HCT116 (cell line): ENCODE results near the gene FBXO48. TPM values are rescaled to one million over a fixed set of nuclear protein-coding genes. Genes with fewer than 3 reads are reported as not detected.

Source experiments
- ATAC-seq: fragments of 200-7000 bp; cut with Tn5 transposase; 2 replicates; pipeline ENCODE4 v1.9.1; 2020; ENCODE audit warnings: mild to moderate bottlenecking, moderate library complexity
- BruUV-seq: library from RNA; stranded (reverse); fragments of 400-500 nt; replicated peaks from 2 replicates; lab custom pipeline; 2021; lab: Mats Ljungman, UMichigan
- CTCF ChIA-PET: fragments of 300-600 bp; sonication (Branson Sonifier 250); formaldehyde crosslinking; loops from one replicate; lab custom pipeline; 2021; ENCODE audit warnings: antibody characterized with exemption; lab: Charles Lee
- POLR2A ChIA-PET: fragments of 300-600, 350-600 bp; sonication (Branson Sonifier 250); formaldehyde crosslinking; loops from one replicate; lab custom pipeline; 2021; ENCODE audit warnings: antibody characterized with exemption; lab: Charles Lee
- RAD21 ChIA-PET, 2 experiments: fragments of 300-600 bp; sonication (Branson Sonifier 250); formaldehyde crosslinking; loops; one replicate each; lab custom pipeline; 2023; ENCODE audit warnings: low total read pairs in 2 of 2; ENCODE audit not compliant: uncharacterized antibody in 2 of 2, unreplicated experiment in 2 of 2, low non-redundant PET in 1 of 2; lab: Charles Lee
- DNase-seq: peaks from one replicate; pipeline ENCODE4 v3.0.0-alpha.2; 2010; ENCODE audit warnings: low read depth, low spot score
- H2AFZ ChIP-seq: fragments of 200-600 bp; shearing (Covaris generic), sonication (generic); 2 replicates; pipeline ENCODE4 v1.6.1; 2017; ENCODE audit warnings: low read depth, mixed run types, mixed read lengths, antibody characterized with exemption, low read length; ENCODE audit not compliant: poor library complexity, severe bottlenecking
- H3K27ac ChIP-seq: 2 replicates; pipeline ENCODE4 v1.5.1; 2012; ENCODE audit warnings: low read depth, low read length
- H3K27me3 ChIP-seq: fragments of 200-600 bp; sonication (generic); 2 replicates; pipeline ENCODE4 v1.6.1; 2016; ENCODE audit warnings: mixed run types, low read length, mixed read lengths; ENCODE audit not compliant: insufficient read depth
- H3K36me3 ChIP-seq, 2 experiments: fragments of 200-500 bp in 1 of 2; fragments of 200-600 bp in 1 of 2; sonication (Bioruptor generic) in 1 of 2; sonication (generic) in 1 of 2; 2 replicates each; pipeline versions ENCODE4 v1.5.1 to v1.6.1; 2014 to 2016; ENCODE audit warnings: low read length in 2 of 2, inconsistent platforms in 1 of 2, mixed read lengths in 1 of 2, mixed run types in 1 of 2; ENCODE audit not compliant: insufficient read depth in 2 of 2, control insufficient read depth in 1 of 2
- H3K4me1 ChIP-seq, 2 experiments: fragments of 200-600 bp in 1 of 2; sonication (generic) in 1 of 2; 2 replicates each; pipeline versions ENCODE4 v1.5.1 to v1.6.1; 2012 to 2017; ENCODE audit warnings: low read length in 2 of 2, inconsistent platforms in 1 of 2, mild to moderate bottlenecking in 1 of 2, mixed read lengths in 1 of 2, mixed run types in 1 of 2, moderate library complexity in 1 of 2; ENCODE audit not compliant: insufficient read depth in 2 of 2, control insufficient read depth in 1 of 2
- H3K4me2 ChIP-seq: fragments of 200-600 bp; sonication (generic); 2 replicates; pipeline ENCODE4 v1.6.1; 2017; ENCODE audit warnings: mixed run types, low read length, mixed read lengths
- H3K4me3 ChIP-seq, 2 experiments: fragments of 200-600 bp in 1 of 2; sonication (generic) in 1 of 2; replicated peaks in 1 of 2; 2 replicates each; pipeline ENCODE4 v1.5.1; 2011 to 2016; ENCODE audit warnings: low read length in 2 of 2, control low read depth in 1 of 2, low read depth in 1 of 2, mild to moderate bottlenecking in 1 of 2, mixed read lengths in 1 of 2, mixed run types in 1 of 2
- H3K79me2 ChIP-seq: fragments of 200-600 bp; sonication (generic); 2 replicates; pipeline ENCODE4 v1.6.1; 2017; ENCODE audit warnings: mild to moderate bottlenecking, mixed run types, low read length, moderate library complexity, mixed read lengths; ENCODE audit not compliant: insufficient read depth
- H3K9ac ChIP-seq: fragments of 200-600 bp; sonication (generic); 2 replicates; pipeline ENCODE4 v1.6.1; 2016; ENCODE audit warnings: low read length, mixed read lengths
- H3K9me2 ChIP-seq: fragments of 200-600 bp; sonication (generic), shearing (Covaris generic); 2 replicates; pipeline ENCODE4 v1.6.1; 2017; ENCODE audit warnings: mixed run types, mild to moderate bottlenecking, moderate library complexity; ENCODE audit not compliant: insufficient read depth
- H3K9me3 ChIP-seq, 2 experiments: fragments of 200-500 bp in 1 of 2; fragments of 200-600 bp in 1 of 2; sonication (Bioruptor generic) in 1 of 2; sonication (generic) in 1 of 2; 2 replicates each; pipeline ENCODE4 v1.6.1; 2014 to 2017; ENCODE audit warnings: low read length in 2 of 2, mixed read lengths in 2 of 2, inconsistent platforms in 1 of 2, low read depth in 1 of 2, mild to moderate bottlenecking in 1 of 2, mixed run types in 1 of 2, moderate library complexity in 1 of 2; ENCODE audit not compliant: control insufficient read depth in 1 of 2, insufficient read depth in 1 of 2
- H4K20me1 ChIP-seq: fragments of 200-600 bp; sonication (generic), shearing (Covaris generic); 2 replicates; pipeline ENCODE4 v1.6.1; 2017; ENCODE audit warnings: mixed run types, mild to moderate bottlenecking, moderate library complexity; ENCODE audit not compliant: insufficient read depth
- CBX3 ChIP-seq: IDR thresholded peaks from 2 replicates; pipeline ENCODE4 v1.6.1; 2012; ENCODE audit warnings: low read depth
- ELF1 ChIP-seq: IDR thresholded peaks from 2 replicates; pipeline ENCODE4 v1.6.1; 2012; ENCODE audit warnings: low read depth, borderline replicate concordance
- ZNF274 ChIP-seq: fragments of 200-500 bp; sonication (Bioruptor generic); IDR thresholded peaks from 2 replicates; pipeline ENCODE4 v1.6.1; 2014; ENCODE audit warnings: mild to moderate bottlenecking, low read depth, low read length, inconsistent platforms
- intact Hi-C: fragments of 100-400 bp; cut with micrococcal nuclease; formaldehyde crosslinking; loops from 2 replicates; pipeline ENCODE4 v1.10.0; 2022
- total RNA-seq: library from RNA; stranded (reverse); gene quantifications from one replicate; pipeline ENCODE4 v1.2.1, GENCODE V29; 2021; ENCODE audit not compliant: unreplicated experiment
- TF ChIP-seq, protein P1 (sequence below): IDR thresholded peaks from 2 replicates; pipeline ENCODE4 v1.6.1; 2011; ENCODE audit warnings: mild to moderate bottlenecking, low read length, moderate library complexity; ENCODE audit not compliant: insufficient replicate concordance; ENCODE audit errors: extremely low read depth

The FBXO48 gene
- total RNA-seq, 1 experiment from 2014 or later: 0.91 TPM

DNA sequence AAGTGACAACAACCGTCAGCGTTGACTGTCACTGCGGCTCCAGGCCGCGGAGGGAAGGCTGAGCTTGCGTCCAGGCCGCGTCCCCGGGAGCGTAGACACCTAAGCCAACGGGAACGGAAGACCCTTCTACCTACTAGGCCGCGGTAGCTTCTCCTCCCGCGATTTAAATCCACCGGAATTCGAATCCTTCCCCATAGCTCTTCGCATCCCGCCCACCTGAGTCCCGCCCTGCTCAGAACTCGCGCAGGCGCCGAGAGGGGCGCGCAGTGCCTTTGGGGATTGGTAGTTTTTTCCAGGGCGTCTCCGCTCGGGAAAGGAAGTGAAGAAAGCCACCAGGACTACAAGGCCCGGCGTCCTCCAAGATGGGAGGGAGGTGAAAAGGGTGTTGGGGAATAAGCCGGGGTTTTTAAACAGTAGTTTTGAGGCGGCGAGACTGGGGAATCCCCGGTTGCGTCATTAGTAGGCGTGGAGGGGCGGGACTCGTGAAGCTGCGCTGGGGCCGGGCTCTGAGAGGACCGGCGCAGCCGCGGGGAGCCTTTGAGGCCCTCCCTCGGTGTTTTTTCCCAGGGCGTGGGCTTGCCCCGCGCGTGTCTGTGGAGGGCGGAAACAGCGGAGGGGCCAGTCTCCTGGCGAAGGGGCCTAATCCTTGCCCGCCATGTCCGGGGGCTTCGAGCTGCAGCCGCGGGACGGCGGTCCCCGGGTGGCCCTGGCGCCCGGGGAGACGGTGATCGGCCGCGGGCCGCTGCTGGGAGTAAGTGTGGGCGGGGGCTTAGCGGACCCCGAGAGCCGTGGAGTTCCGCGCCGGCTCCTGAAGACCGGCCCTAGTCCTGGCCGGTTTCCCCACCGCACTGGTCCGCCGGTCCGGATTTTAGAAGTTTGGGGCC lies at the start of gene FBXO48, which contains the start of gene APLF (continued):
- TF ChIP-seq ZNF274 (no peak), CBX3 (no peak; the same call in 1 of the 2 replicates)
- TF ChIP-seq, protein P1, sequence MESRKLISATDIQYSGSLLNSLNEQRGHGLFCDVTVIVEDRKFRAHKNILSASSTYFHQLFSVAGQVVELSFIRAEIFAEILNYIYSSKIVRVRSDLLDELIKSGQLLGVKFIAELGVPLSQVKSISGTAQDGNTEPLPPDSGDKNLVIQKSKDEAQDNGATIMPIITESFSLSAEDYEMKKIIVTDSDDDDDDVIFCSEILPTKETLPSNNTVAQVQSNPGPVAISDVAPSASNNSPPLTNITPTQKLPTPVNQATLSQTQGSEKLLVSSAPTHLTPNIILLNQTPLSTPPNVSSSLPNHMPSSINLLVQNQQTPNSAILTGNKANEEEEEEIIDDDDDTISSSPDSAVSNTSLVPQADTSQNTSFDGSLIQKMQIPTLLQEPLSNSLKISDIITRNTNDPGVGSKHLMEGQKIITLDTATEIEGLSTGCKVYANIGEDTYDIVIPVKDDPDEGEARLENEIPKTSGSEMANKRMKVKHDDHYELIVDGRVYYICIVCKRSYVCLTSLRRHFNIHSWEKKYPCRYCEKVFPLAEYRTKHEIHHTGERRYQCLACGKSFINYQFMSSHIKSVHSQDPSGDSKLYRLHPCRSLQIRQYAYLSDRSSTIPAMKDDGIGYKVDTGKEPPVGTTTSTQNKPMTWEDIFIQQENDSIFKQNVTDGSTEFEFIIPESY: peak; percentile 69
- TF ChIP-seq, all 23 proteins: peak for 10

DNA sequence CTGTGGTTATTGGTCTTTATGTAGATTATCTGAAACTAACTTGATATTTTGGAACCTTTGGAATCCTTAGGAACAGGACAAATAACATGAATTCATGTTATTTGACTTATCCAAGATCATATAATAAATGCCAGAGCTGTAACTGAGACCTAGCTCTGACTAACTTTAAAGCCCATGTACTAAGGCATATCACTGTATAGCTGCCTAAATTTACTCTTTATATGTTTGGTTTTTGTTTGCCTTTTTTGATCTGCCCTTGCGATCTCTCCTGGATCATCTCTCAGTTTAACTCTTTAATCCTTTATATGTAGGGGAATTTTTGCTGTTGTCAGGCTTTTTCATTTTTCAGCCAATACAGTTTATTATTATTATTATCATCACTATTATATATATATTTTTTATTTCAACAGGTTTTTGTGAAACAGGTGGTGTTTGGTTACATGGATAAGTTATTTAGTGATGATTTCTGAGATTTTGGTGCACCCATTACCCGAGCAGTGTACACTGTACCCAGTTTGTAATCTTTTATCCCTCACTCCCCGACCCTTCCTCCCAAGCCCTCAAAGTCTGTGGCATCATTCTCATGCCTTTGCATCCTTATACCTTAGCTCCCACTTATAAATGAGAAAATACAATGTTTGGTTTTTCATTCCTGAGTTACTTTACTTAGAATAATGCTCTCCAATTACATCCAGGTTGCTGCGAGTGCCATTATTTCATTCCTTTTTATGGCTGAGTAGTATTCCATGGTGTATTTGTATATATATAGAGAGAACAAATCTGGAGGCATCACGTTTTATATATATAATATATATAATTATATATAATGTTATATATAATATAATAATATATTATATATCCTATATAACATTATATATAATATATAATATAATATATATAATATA lies 49.2 kb upstream of the FBXO48 start:
- RAD21 ChIA-PET: no interaction called here
- TF ChIP-seq ELF1: no peak

More for the DNA sequence above, 49.2 kb upstream of the FBXO48 start:
- no peaks in the 10 kb centered on the region for H3K9me2 ChIP-seq
- no peaks in the 10 kb centered on the region for H3K27me3 ChIP-seq
- no peaks in the 10 kb centered on the region for H3K9me3 ChIP-seq
- H3K4me1 ChIP-seq: no peaks in the 10 kb centered on the region
- H3K9ac ChIP-seq: no peak overlapping the region
- no peak overlapping the region for H3K4me3 ChIP-seq
- DNase-seq: no peak
- H3K4me2 ChIP-seq: no peak overlapping the region
- no peaks in the 10 kb centered on the region; a peak in 1 of 4 replicates for H3K36me3 ChIP-seq
- no TSS peak for BruUV-seq
- H3K79me2 ChIP-seq: no peaks in the 10 kb centered on the region
- ChIA-PET POLR2A (no interaction called here), CTCF (interaction anchor here (1.0 kb wide), 1 partner anchor 53 kb away, joined by 3 read pairs; no protein-coding TSS in a partner anchor)
- ATAC-seq: no peak
- H4K20me1 ChIP-seq: no peaks in the 10 kb centered on the region
- no peak overlapping the region for H2AFZ ChIP-seq
- intact Hi-C loops: no loop called here
- H3K27ac ChIP-seq: no peak overlapping the region
